Common myeloid progenitor, CD34-positive (primary cell): ENCODE results near the gene CHMP4B.
A peak's percentile ranks its signal among the peaks of the same experiment; 100 is the strongest.

Source experiments
- CTCF ChIA-PET: fragments of 350-600 bp; sonication (Branson Sonifier 250); formaldehyde crosslinking; loops from one replicate; lab custom pipeline; 2021; ENCODE audit warnings: antibody characterized with exemption; lab: Charles Lee
- POLR2A ChIA-PET: fragments of 350-600 bp; sonication (Branson Sonifier 250); formaldehyde crosslinking; loops from one replicate; lab custom pipeline; 2021; ENCODE audit warnings: antibody characterized with exemption; lab: Charles Lee
- DNase-seq, 3 donors: peaks; one replicate each; pipeline versions ENCODE4 v3.0.0 to v3.0.0-alpha.2; 2013
- H3K27ac ChIP-seq, 2 experiments: 1 replicate in 1 of 2; 2 replicates in 1 of 2; pipeline ENCODE4 v1.7.0; 2013; ENCODE audit warnings: inconsistent platforms in 2 of 2, low read length in 2 of 2, mild to moderate bottlenecking in 2 of 2, low read depth in 1 of 2, moderate library complexity in 1 of 2; ENCODE audit not compliant: severe bottlenecking in 2 of 2, insufficient read depth in 1 of 2, poor library complexity in 1 of 2
- H3K27me3 ChIP-seq, 5 experiments: replicated peaks in 2 of 5; 1 replicate in 3 of 5; 2 replicates in 2 of 5; pipeline versions ENCODE4 v1.6.1 to v1.7.0; 2013; ENCODE audit warnings: low read length in 4 of 5, mild to moderate bottlenecking in 2 of 5, moderate library complexity in 2 of 5, inconsistent platforms in 1 of 5; ENCODE audit not compliant: insufficient read depth in 5 of 5, control insufficient read depth in 4 of 5
- H3K36me3 ChIP-seq, 4 experiments: 1 replicate in 2 of 4; 2 replicates in 2 of 4; pipeline versions ENCODE4 v1.6.1 to v1.7.0; 2013; ENCODE audit warnings: low read length in 3 of 4, control low read depth in 1 of 4, mild to moderate bottlenecking in 1 of 4; ENCODE audit not compliant: control insufficient read depth in 4 of 4, insufficient read depth in 4 of 4
- H3K4me1 ChIP-seq, 4 experiments: 1 replicate in 3 of 4; 2 replicates in 1 of 4; pipeline versions ENCODE4 v1.6.1 to v1.7.1; 2013; ENCODE audit warnings: low read length in 3 of 4, mild to moderate bottlenecking in 3 of 4, control low read depth in 1 of 4, inconsistent platforms in 1 of 4, moderate library complexity in 1 of 4; ENCODE audit not compliant: control insufficient read depth in 4 of 4, insufficient read depth in 4 of 4; ENCODE audit errors: control extremely low read depth in 1 of 4
- H3K4me3 ChIP-seq, 7 experiments: 1 replicate in 4 of 7; 2 replicates in 3 of 7; pipeline versions ENCODE4 v1.5.1 to v1.7.0; 2013; ENCODE audit warnings: mild to moderate bottlenecking in 7 of 7, low read length in 6 of 7, moderate library complexity in 6 of 7, inconsistent platforms in 2 of 7, low read depth in 2 of 7, control low read depth in 1 of 7; ENCODE audit not compliant: insufficient read depth in 4 of 7, control insufficient read depth in 1 of 7; ENCODE audit errors: extremely low read depth in 1 of 7
- H3K9me3 ChIP-seq, 5 experiments: 1 replicate in 4 of 5; 2 replicates in 1 of 5; pipeline versions ENCODE4 v1.6.1 to v1.7.1; 2013; ENCODE audit warnings: low read length in 4 of 5, mild to moderate bottlenecking in 2 of 5, inconsistent platforms in 1 of 5, low read depth in 1 of 5, moderate library complexity in 1 of 5; ENCODE audit not compliant: control insufficient read depth in 4 of 5, insufficient read depth in 2 of 5; ENCODE audit errors: control extremely low read depth in 1 of 5
- WGBS: methylation state at CpG from one replicate; pipeline ENCODE4 v1.1.5; 2013; ENCODE audit not compliant: insufficient coverage; 5-methylcytosine and 5-hydroxymethylcytosine counted together

Gene CHMP4B

DNA sequence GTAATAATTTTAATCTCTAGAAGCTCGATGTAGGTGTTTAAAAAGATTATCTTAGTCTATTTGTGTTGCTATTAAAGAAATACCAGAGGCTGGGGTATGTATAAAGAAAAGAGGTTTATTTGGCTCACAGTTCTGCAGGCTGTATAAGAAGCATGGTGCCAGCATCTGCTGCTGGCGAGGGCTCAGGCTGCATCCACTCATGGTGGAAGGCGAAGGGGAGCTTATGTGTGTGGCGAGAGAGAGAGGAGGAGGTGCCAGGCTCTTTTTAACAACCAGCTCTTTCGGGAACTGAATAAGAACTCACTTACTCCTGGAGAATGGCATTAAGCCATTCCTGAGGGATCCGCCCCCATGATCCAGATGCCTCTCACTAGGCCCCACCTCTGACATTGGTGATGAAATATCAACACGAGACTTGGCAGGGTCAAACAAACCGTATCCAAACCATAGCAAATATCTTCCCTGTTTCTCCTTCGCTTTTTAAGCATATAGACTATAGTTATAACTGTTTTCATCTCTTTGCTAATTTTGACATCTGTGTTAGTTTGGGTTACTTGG is 24.5 kb downstream of the CHMP4B start:
- DNase-seq = no peak
- Histone ChIP-seq H3K27me3 (no peaks in the 10 kb centered on the region), H3K4me3 (no peak overlapping the region), H3K27ac (no peak overlapping the region), H3K9me3 (peaks cover 0 to 2% (median 0%) of the 10 kb centered on the region in 5 experiments), H3K36me3 (peaks cover 0 to 18% (median 7%) of the 10 kb centered on the region in 4 experiments), H3K4me1 (peaks cover 2 to 21% (median 16%) of the 10 kb centered on the region in 4 experiments)
- POLR2A ChIA-PET = no interaction called here
- CTCF ChIA-PET = interaction anchor here (0.9 kb wide), 1 partner anchor 101 kb away, joined by 3 read pairs; no protein-coding TSS in a partner anchor
- WGBS = 93% methylated on average over 6 of the region's 9 CpGs

DNA sequence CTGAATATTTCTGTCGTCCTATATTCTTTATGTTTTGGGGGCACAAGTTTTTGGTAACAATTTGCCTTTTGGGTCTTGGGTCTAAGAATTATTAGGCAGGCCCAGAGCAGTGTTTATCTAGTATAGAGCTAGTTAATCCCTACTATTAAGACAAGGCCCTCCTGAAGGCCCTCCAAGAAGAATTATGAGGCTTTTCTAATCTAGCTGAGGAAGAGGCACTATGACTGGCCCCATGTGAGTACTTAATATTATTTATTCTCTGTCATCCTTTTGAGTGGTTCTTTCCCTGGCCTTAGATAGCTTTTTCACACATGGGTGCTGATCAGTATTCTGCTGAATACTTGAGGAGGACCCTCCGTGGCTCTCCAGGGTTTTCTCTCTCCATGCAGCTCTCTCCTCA is 25.1 kb downstream of the CHMP4B start:
- WGBS = 100% methylated on average over 1 of the region's 2 CpGs
- H3K36me3 ChIP-seq = peaks cover 0 to 18% (median 7%) of the 10 kb centered on the region in 4 experiments
- no peak for DNase-seq
- peaks cover 0 to 2% (median 0%) of the 10 kb centered on the region in 5 experiments for H3K9me3 ChIP-seq
- no peak overlapping the region for H3K4me3 ChIP-seq
- no peaks in the 10 kb centered on the region for H3K27me3 ChIP-seq
- CTCF ChIA-PET = no interaction called here
- H3K27ac ChIP-seq = no peak overlapping the region
- POLR2A ChIA-PET = no interaction called here
- peaks cover 2 to 21% (median 16%) of the 10 kb centered on the region in 4 experiments for H3K4me1 ChIP-seq

DNA sequence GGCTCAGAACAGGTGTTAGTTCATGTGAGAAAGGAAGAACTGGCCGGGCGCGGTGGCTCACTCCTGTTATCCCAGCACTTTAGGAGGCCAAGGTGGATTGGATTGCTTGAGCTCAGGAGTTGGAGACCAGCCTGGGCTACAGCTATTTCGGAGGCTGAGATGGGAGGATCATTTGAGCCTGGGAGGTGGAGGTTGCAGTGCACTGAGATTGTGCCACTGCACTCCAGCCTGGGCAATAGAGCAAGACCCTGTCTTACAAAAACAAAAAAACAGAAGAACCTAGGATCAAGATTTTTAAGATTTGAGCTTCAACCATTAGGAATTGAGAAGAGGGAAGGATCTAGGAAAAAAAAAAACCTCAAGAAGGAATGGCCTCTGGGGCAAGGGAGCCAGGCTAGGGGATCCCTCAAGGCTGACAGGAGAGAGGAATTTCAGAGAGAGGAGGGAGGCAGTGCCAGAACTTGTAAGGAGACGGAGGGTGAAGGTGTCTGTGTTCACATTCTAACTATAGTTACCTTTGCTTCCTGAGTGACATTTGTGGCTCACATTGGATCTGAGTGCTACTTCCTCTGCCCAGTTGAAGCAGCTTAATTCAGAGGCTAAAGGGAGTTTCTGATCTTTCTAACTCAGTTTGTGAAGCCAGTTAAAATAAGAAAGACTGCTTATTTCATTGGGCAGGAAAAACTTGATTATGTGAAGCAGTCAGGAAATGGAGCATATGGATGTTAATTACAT is 26.1 kb downstream of the CHMP4B start:
- H3K27ac ChIP-seq = no peak overlapping the region
- peaks cover 0 to 2% (median 0%) of the 10 kb centered on the region in 5 experiments for H3K9me3 ChIP-seq
- DNase-seq = peak in 2 of 3 donors; percentile 25 to 30
- H3K4me3 ChIP-seq = no peak overlapping the region
- CTCF ChIA-PET = interaction anchor here (1.5 kb wide), 1 partner anchor 24 kb away, joined by 5 read pairs; no protein-coding TSS in a partner anchor
- 77% methylated on average over 4 of the region's 5 CpGs for WGBS
- H3K36me3 ChIP-seq = peaks cover 0 to 12% (median 5%) of the 10 kb centered on the region in 4 experiments
- POLR2A ChIA-PET = no interaction called here
- H3K27me3 ChIP-seq = no peaks in the 10 kb centered on the region
- H3K4me1 ChIP-seq = peaks cover 2 to 23% (median 16%) of the 10 kb centered on the region in 4 experiments

DNA sequence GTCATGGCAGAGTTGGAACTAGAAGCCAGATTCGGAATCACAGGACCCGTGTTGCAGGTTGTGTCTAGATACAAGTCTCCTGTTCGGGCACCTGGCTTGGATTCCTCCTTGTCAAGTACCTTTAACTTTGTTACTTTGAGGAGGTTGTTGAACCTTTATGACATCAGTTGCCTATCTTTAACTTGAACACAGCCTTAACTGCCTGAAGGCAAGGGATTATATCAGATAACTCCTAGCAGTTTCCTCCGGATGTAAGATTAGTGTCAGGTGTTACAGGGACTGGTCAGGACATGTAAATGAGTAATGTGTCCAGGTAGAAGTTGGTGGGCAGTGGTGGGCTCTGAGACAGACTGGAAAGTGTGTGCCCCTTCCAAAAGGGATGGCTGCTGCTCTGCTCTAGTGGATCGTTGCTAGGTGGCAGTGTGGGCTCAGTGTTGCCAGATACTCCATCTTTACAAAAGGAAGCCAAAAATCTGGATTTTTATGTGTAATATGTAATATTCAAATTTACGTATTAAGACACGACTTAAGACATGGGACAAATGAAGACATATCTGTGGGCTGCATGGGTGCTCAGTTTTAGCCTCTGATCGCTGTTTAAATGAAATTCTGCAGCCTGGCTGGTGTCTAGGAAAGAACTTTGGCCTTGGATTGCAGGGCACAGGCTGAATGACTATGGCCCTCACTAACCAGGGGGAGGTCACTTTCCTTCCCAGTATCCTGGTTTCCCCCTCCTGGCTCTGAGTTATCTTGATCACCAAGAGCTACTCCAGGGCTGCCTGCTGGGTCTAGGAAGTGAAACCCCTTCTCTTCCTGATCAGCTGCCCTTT is 27.1 kb downstream of the CHMP4B start:
- H3K27me3 ChIP-seq = no peaks in the 10 kb centered on the region
- 84% methylated on average over 5 of the region's 8 CpGs for WGBS
- peaks cover 6 to 32% (median 23%) of the 10 kb centered on the region in 4 experiments for H3K4me1 ChIP-seq
- ChIA-PET CTCF (interaction anchor here (1.1 to 1.6 kb wide), 4 partner anchors 8 to 184 kb away, joined by 3 to 8 read pairs (median 5); no protein-coding TSS in a partner anchor), POLR2A (no interaction called here)
- no peak for DNase-seq
- peaks cover 0 to 8% (median 4%) of the 10 kb centered on the region in 4 experiments for H3K36me3 ChIP-seq
- no peak overlapping the region for H3K4me3 ChIP-seq
- peaks cover 0 to 2% (median 0%) of the 10 kb centered on the region in 5 experiments for H3K9me3 ChIP-seq
- H3K27ac ChIP-seq = no peak overlapping the region

DNA sequence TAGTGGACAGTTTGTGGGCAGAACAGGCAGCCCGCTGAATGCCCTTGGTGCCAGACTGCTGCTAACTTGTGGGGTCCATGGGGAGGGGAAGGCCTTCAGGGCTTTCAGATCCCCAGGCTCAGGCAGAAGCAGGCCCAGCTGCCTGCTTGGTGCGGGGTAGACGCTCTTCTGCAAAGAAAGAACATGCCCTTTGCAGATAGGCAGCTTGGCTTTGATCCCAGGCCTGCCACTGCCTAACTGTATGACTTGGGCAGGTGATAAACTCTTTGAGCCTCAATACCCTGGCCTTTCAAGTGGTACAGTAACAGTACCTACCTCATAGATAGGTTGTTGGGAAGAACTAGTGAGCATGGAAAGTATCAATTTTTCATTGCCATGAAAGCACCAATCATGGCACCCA is 28.4 kb downstream of the CHMP4B start:
- Histone ChIP-seq H3K36me3 (peaks cover 0 to 3% (median 3%) of the 10 kb centered on the region in 4 experiments), H3K9me3 (peaks cover 0 to 2% (median 0%) of the 10 kb centered on the region in 5 experiments), H3K27me3 (no peaks in the 10 kb centered on the region), H3K4me3 (no peak overlapping the region), H3K27ac (no peak overlapping the region), H3K4me1 (peaks cover 10 to 41% (median 32%) of the 10 kb centered on the region in 4 experiments)
- POLR2A ChIA-PET = interaction anchor here (0.5 kb wide), 1 partner anchor 27 kb away, joined by 3 read pairs; no protein-coding TSS in a partner anchor
- peak in 2 of 3 donors; percentile 28 to 56 for DNase-seq
- CTCF ChIA-PET = interaction anchor here (1.5 to 1.6 kb wide), 2 partner anchors 10 to 12 kb away, joined by 5 to 8 read pairs; no protein-coding TSS in a partner anchor
- WGBS = 100% methylated on average over 1 of the region's 3 CpGs

DNA sequence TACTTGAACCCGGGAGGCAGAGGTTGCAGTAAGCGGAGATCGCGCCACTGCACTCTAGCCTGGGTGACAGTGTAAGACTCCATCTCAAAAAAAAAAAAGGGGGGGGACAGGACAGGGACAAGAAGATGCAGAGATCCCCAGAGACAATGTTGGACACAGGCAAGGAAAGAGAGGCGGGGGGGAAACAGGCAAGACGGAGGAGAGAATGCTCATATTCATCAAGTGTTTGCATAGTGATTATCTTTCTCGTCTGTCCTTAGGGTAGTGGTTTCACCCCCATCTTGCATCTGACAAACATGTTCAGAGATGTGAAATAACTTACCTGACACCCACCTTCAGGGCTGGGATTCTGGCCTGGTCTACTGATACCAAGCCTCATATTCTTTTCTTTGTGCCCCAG is 29.0 kb downstream of the CHMP4B start:
- CTCF ChIA-PET = no interaction called here
- H3K4me1 ChIP-seq = peaks cover 10 to 41% (median 32%) of the 10 kb centered on the region in 4 experiments
- no peak for DNase-seq
- peaks cover 0 to 3% (median 2%) of the 10 kb centered on the region in 4 experiments for H3K36me3 ChIP-seq
- WGBS = 98% methylated on average over 5 of the region's 7 CpGs
- H3K27me3 ChIP-seq = no peaks in the 10 kb centered on the region
- POLR2A ChIA-PET = interaction anchor here (0.5 kb wide), 1 partner anchor 27 kb away, joined by 3 read pairs; no protein-coding TSS in a partner anchor
- no peaks in the 10 kb centered on the region for H3K9me3 ChIP-seq
- H3K4me3 ChIP-seq = no peak overlapping the region
- no peak overlapping the region for H3K27ac ChIP-seq
